Stimulated activated CD8-positive, alpha-beta memory T cell treated with anti-CD3 and anti-CD28 coated beads, Interleukin-12 subunit alpha, Interleukin-12 subunit beta, amount 100 ng/mL, for 4 hours (primary cell): ENCODE measurements around the gene CDKAL1.
"Not testable (repeated sequence)": the region's sequence is repeated elsewhere in the genome, so short reads cannot be mapped to it uniquely, and the experiment has no call there.

Source experiments
- DNase-seq: peaks from one replicate; pipeline ENCODE4 v3.0.0-alpha.2; 2020; ENCODE audit warnings: low read depth

The CDKAL1 gene

DNA sequence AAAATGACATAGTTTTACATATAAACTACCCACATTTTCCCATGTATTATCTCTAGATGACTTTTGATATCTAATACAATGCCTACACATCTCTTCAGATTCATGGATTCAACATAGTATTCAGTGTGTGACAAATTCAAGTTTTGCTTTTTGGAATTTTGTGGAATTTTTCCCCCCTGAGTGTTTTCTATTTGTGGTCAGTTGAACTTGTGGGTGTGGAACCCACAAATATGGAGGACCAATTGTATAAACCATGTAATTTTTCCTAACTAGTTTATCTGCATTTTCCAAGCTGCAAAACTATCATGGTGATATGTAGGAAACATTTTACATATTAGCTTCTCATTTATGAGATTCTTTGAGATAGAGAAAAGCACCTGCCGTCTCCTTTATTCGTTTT lies 685.0 kb downstream of the CDKAL1 start:
- no peak for DNase-seq

DNA sequence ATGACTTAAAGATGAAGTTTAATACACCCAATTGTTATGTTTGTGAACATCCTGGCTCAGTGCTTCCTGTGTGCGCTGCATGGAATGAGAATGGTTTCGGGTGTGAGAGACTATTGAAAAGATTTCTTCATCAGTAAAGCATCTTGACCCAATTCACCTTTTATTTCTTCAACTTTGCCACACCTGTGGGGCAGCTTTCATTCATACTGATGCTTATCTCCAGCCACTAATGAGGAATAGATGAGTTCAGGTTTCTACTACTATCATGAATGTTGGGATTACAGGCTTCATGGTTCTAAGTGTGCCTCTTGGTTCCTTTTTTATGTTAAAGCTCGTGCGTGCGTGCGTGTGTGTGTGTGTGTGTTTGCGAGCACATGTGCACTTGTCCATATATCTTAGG lies 685.6 kb downstream of the CDKAL1 start:
- no peak for DNase-seq

DNA sequence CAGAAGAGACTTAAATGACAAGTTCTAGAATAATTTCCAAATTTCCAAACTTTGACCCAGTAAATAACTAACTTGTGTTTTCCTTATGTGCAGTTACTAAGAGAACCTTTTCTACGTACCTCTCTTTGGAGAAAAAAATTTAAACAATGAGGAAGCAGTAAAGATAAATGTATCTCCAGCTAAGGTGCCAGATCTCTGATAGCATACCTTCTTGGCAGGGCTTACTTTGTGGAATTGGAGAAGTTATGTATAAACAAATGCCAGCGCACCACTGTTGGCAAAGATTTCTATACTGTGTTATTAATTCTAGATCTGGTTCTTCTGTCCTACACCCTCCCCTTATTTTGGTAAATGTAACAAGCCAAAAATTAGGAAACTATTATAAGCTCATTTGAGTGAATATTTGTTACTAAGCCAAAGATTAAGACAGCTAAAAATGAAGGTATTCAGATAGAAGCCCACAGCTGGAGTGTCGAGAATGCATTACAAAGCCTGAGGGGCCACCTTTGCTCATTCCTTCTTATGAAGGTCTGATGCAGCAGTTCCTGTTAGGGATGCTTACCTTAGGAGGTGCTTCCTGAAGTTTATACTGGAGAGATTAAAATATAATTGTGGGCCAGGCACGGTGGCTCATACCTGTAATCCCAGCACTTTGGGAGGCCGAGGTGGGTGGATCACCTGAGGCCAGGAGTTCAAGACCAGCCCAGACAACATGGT lies 686.2 kb downstream of the CDKAL1 start:
- no peak for DNase-seq

DNA sequence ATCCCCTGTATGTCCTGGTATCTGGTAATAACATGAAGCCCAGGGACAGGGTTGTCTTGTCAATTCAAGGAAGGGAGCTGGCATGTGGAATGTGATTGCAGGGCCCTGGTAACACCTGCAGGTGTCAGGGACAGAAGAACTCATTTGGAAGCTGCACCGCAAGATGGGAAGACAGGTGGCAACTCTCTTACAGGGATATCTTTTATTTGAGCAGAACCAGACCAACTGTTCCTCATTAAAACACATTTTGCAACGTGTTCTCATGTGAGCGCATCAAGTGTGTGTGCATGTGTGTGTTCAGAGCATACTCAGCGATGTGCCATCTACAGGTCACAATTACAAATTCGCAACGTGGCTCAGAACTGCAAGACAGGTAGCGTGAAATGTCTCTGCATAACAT lies 688.4 kb downstream of the CDKAL1 start:
- DNase-seq = no peak

DNA sequence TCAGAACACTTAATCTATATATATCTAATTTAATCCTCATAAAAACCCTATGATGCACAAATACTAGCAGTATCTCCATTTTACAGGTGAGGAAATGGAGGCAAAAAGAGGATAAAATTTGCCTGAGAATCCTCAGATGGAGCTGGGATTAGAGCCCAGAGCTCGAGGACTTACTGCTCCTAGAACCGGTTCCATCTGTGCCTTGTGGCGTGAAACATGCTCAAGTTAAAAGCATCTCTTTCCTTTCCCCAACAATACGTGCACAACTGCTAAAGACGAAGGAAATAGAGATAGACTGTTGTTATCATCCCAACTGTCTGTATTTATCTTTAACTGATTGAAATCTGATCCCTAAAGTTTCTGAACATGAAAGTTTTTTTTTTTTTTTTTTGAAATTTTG lies 691.7 kb downstream of the CDKAL1 start:
- no peak for DNase-seq

DNA sequence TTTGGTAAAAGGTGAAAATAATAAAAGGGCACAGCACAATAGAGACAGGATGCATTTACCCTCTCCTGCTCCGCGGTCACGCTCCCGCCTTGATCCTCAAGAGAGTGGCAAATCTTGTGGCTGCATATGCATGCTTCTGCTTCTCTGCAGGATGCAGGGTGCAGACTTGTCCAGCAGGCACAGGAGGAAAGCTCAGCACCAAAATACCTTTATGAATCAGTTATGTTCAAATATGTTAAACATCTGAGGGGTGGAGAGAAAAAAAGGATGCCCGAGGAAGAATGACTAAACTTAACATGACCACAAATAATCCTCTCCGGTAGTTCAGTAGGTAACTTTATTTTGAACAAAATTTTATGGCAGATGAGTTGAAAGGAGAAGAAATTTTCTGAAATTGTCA lies 693.2 kb downstream of the CDKAL1 start:
- no peak for DNase-seq

DNA sequence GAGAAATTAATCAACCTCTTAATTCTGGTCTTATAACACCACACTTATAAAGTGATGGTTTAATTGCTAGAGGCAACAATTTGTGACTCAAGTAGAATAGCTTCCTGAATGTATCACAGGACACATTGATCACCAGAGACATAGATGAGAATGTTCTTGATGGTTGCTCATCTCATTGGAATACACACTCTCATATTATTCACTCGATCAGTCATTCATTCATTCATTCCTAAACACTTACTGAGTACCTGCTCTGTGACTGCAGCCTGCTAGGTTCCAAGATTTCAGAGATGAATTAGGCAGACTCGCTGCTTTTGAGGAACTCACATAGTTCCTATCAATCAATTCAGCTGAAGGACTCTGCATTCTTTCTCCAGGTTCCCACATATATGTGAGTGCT lies 694.2 kb downstream of the CDKAL1 start:
- DNase-seq = no peak

DNA sequence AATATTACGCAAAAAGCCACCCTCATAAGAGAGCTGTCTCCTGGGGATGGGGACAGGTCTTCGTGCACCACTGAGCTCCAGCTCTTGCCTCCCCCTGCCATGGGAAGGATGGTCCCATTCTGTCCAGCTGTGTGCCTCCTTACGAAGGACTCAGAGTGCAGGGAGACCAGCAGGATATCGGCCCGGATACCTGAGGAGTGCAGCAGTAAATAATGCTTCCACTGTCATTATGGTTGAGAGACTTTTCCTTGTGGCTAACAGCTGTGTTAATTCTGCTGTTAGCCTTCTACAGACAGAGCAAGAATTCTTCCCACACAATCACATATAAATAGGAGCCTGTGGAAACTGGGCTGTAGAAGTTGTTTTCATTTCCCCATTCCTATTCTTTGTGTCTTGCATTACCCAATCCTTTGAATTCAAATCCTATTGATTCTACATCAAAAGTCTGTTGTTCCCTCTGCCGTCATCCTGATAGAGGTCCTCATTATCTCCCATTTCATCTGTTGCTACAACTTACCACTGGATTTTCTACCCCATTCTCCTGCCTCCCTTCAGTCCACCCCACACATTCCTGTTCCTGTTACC lies 694.7 kb downstream of the CDKAL1 start:
- DNase-seq = no peak

DNA sequence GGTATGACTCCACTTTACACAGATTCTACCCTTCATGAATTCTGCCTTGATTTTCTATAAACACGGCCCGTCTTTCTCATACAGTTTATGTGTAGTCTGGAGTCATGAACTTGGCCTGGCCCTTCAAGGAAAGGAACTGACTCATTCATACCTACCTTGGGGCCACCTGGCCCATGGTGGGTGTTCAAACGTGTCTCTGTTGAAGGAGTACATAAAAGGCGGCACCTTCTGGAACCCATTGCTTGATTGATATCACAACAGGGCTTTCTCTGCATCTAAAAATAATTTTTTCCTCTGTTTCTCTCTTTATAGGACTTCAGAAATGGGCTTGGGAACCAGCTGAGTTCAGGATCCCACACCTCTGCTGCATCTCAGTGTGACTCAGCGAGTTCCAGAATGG lies 696.3 kb downstream of the CDKAL1 start:
- no peak for DNase-seq

DNA sequence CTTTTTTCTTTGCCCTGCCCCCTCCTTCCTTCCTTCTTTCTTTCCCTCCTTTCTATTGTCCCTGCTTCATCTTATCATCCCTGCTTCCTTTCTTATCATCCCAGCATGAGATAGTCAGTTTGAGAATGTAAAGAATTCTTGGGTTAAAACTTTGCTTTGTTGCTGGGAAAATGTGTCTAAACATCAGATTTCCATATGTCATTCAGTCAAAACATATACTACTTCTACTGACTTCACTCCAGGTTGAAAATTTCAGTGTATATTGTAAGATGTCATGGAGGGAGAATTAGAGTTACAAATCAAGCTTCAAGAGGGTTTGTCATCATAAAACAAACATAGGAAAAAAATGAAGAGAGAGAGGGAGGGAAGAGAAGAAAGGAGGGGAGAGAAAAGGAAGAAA lies 700.9 kb downstream of the CDKAL1 start:
- no peak for DNase-seq

DNA sequence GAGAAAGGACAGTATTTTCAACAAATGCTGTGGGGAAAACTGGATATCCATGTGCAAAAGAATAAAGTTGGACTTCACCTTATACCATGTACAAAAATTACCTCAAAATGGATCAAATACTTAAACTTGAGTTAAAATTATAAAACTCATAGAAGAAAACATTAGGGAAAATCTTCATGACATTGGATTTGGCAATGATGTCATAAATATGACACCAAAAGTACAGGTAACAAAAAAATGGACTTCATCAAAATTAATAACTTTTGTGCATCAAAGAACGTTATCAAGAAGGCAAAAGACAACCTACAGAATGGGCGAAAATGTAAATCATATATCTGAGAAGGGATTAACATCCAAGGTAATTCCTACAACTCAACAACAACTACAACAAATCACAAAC lies 704.0 kb downstream of the CDKAL1 start:
- DNase-seq = no peak

DNA sequence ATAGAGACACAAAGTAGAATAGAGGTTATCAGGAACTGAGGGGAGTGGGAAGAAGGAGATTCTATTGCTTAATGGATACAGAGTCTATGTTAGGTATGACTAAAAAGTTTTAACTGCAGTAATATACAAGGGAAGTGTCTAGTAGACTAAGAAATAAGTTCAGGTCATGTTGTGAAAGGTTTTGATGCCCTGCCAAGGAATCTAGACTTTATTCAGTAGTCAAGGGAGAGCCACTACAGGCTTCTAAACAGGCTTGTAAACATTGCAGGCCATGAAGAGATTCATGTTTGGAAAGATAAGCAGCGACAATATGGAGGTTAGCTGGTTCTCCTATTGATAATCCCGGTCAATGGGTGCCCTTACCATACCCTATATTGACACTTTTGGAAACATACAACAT lies 706.5 kb downstream of the CDKAL1 start:
- no peak for DNase-seq

DNA sequence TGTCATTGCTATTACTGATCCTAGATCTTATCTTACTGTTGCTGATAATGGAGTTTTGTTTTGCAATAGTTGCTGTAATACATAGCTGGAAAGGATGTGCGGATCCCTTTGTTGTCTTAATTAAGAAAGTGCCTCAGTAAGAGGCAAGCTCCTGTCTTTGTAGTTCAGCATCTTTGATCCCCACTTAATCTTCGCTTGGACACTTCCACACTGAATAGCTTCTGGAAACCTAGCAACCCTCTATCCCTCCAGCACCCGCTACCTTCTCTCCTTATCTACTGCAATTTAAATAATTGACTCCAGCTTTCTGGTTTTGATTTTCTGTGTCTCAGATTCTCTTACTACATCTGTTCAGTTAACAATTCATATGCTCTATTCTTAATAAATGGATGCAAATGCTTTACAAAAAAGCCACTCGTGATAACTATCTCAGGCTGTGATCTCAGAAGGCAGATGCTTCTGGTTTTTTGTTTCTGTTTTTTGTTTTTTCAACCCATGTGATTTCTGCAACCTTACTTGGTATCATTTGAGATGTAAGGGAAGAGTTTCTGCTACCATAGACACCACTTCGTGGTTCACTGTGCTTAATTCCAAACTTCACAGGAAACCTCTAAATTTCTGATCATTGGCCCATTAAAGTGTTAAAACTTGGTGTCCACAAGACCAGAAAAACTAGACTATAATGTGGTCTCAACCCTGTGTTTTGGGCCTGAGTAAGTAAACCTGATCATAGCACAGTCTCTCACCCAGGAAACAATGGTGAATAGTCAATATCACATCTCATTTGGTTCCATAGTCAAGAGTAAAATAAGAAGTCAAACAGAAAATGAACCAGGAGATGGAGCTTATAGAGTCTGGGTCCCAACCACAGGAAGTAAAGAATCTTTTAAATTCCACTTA lies 707.2 kb downstream of the CDKAL1 start:
- DNase-seq = no peak

DNA sequence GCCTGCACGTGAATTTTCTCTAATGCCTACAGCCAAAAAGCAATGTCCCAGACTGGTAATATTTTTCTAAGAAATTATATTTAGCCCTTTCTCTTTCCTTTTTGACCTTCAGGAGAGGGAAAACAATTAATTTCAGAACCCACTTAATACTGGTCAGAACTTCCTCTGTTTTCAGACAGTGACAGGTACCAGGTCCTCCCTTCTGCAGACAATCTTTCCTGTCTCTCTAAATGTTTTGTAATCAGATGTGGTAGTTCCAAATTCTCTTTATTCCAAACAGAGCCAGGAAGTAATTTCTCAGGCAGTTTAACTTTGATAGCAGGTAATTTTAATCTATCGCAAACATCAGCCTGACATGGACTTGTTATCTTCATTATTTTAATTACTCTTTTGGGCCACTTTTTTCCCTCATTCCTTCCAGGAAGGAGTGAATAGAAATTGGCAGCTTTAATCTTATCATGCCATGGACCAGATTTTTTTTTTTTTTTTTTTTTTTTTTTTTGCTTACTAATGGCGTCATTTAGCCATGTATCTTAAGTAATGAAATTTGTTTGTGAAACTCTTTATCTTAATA lies 710.7 kb downstream of the CDKAL1 start:
- no peak for DNase-seq

DNA sequence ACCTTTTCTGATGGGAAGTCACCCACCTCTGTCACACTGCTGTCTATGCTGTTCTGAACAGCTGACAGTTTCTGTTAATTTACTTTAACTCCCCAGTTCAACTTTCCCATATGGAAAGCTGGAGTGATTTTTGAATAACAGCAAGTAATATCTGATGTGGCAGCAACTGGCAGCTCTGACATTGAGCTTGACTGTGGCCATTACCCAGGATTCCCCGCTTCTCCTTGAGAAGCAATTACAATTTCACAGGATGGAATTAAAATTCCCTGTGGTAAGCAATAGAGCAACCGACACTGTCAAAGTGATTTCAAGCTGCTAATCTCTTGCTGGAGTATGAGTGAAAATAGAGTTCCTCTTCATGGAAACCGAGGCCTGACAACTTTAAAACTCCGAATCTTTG lies 711.2 kb downstream of the CDKAL1 start:
- no peak for DNase-seq

DNA sequence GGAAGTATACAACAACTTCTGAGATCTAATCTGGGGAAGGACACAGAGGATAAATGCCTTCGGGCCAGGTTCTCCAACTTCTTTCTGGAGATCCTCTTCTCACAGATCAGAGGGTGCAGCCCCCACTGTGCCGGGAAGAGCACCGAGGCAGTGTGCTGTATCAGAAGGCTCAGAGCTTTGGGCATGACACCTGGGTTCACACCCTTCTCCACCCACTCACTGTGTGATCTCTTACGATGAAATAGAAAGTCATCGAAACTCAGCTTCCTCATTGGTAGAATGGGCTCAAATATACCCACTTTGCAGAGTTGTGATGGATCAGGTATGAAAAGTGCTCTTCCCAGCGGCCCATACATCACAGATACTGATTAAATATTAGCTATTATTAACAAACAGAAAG lies 711.8 kb downstream of the CDKAL1 start:
- no peak for DNase-seq

DNA sequence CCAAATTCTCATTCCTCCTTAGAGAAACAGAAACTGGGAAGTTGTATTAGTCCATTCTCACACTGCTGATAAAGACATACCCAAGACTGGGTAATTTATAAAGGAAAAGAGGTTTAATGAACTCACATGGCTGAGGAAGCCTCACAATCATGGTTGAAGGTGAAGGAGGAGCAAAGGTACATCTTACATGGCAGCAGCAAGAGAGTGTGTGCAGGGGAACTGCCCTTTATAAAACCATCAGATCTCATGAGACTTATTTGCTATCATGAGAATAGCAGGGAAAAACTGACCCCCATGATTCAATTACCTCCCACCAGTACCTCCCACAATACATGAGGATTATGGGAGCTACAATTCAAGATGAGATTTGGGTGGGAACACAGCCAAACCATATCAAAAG lies 720.2 kb downstream of the CDKAL1 start:
- DNase-seq = not testable (repeated sequence)

DNA sequence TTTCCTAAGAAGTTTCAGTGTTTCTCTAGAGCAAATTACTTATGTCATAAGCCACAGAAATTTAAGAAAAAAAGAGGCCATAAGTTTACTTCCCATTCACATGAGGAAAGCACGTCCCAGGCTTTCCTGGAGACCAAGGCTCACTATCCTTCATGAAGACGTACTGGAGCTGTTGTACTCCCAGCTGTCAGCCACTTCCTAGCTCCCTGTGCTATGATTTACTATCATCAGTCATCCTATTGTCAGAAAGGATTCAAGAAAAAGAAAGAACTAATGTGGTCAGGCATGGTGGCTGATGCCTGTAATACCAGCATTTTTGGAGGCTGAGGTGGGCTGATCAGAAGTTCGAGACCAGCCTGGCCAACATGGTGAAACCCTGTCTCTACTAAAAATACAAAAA lies 721.9 kb downstream of the CDKAL1 start:
- DNase-seq = no peak

DNA sequence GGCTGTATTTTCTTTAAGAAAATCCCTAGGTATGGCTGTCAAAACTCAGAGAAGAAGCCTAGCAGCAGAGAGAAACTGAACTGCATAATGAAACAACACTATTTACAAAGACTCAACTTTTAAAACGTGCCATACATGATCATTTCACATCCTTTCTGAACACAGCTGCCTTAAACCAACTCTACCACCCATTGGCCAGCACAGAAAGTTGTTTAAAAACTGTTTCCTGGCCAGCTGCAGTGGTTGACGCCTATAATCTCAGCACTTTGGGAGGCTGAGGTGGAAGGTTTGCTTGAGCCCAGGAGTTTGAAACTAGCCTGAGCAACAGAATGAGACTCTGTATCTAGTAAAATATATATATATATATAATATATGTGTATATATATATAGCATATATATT lies 722.9 kb downstream of the CDKAL1 start:
- no peak for DNase-seq

DNA sequence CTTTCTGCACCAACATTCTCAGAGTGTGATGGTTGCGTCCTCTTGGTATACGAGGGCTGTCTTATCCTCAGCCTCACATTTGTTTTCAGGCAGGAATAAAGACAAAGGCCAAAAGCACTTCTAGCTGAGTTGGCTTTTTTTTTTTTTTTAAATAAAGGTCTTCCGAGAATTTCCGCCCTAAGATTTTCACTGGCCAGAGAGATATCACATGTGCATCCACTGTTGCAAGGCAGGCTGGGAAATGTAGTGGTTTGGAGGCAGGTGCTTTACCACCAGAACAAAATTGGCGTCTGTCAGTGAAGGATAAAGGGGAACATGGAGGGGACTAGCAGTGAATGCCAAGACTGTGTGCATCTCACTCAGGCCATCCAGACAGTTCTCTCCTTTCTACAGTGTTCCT lies 724.4 kb downstream of the CDKAL1 start:
- no peak for DNase-seq

DNA sequence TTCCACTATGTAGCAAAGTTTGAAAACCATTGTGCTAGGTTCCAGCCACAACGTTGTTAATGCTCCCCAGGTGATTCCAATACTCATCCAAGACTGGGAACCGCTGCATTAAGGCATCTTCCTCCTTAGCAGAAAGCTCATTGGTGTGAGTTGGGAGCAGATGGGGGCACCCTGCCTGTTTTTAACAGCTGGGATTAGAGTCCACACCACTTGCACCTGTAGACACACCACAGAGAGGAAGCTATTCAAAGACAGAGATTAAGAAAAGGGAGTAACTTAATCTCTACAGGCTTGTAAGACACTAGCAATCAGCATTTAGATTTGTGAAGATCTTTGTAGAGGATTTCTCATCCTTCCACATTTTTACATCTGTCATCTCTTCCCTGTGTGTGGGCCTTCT lies 725.4 kb downstream of the CDKAL1 start:
- DNase-seq = no peak

DNA sequence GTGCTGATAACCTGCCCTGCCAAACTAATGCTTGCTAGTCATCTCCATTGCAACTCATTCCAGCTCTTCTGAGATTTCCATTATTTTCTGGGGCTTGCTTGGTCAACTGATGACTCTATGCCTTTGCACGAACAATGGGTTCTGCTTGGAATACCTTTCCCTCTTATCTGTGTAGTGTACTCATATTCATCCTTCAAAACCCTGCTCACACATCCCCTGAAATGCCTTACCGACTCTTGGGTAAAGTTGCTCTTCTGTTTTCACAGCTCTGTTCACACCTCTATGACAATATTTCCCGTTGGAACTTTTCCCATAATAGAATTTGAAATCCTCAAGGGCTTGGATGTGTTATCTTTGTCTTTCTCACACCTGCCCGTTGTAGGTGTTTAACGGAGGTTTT lies 728.2 kb downstream of the CDKAL1 start:
- DNase-seq = no peak
